HepG2 (cell line): ENCODE results near the gene LIN28A. TPM values are rescaled to one million over a fixed set of nuclear protein-coding genes. Genes with fewer than 3 reads are reported as not detected.
A peak's percentile ranks its signal among the peaks of the same experiment; 100 is the strongest.

Experiments used
- CENPT ChIP-seq: sonication (generic); formaldehyde crosslinking; IDR thresholded peaks from 2 replicates; pipeline ENCODE4 v1.8.0; 2022; ENCODE audit warnings: low read depth, mild to moderate bottlenecking, moderate library complexity, missing genetic modification reagents
- E2F2 ChIP-seq: sonication (generic); formaldehyde crosslinking; IDR thresholded peaks from 2 replicates; pipeline ENCODE4 v1.4.0; 2020; ENCODE audit warnings: missing genetic modification reagents, borderline replicate concordance
- HOXA3 ChIP-seq: sonication (generic); formaldehyde crosslinking; IDR thresholded peaks from 2 replicates; pipeline ENCODE4 v1.5.0; 2020; ENCODE audit warnings: missing genetic modification reagents
- IKZF4 ChIP-seq: sonication (generic); formaldehyde crosslinking; IDR thresholded peaks from 2 replicates; pipeline ENCODE4 v1.5.1; 2020; ENCODE audit warnings: borderline replicate concordance, mild to moderate bottlenecking, low read depth, missing genetic modification reagents; ENCODE audit errors: not compliant biosample characterization
- NONO ChIP-seq, 2 experiments: fragments of 450-650 bp in 1 of 2; sonication (generic) in 1 of 2; formaldehyde crosslinking in 1 of 2; IDR thresholded peaks in 1 of 2; conservative IDR thresholded peaks in 1 of 2; 2 replicates each; pipeline versions ENCODE4 v1.6.1 to v1.8.0; 2017 to 2022; ENCODE audit warnings: mild to moderate bottlenecking in 1 of 2, missing genetic modification reagents in 1 of 2, moderate library complexity in 1 of 2
- TBX2 ChIP-seq: sonication (generic); formaldehyde crosslinking; IDR thresholded peaks from 2 replicates; pipeline ENCODE4 v1.5.0; 2020; ENCODE audit warnings: missing genetic modification reagents, mild to moderate bottlenecking, borderline replicate concordance
- TEAD2 ChIP-seq: sonication (generic); formaldehyde crosslinking; IDR thresholded peaks from 2 replicates; pipeline ENCODE4 v1.9.0; 2021; ENCODE audit warnings: missing genetic modification reagents
- TEAD3 ChIP-seq: optimal IDR thresholded peaks from 2 replicates; pipeline ENCODE3; 2016; ENCODE audit warnings: borderline replicate concordance
- ZNF513 ChIP-seq: sonication (generic); formaldehyde crosslinking; conservative IDR thresholded peaks from 2 replicates; pipeline ENCODE4 v1.5.0; 2020; ENCODE audit warnings: missing genetic modification reagents
- polyA plus RNA-seq, 8 experiments: library from polyadenylated mRNA; depleted of rRNA in 3 of 8; stranded (reverse) in 7 of 8; unstranded in 1 of 8; fragments of >200 nt; fragmentation: Illumina TruSeq in 4 of 8; extraction: Trizol in 4 of 8; gene quantifications; 2 replicates each; pipeline versions ENCODE4 v1.2.1 to v1.2.3, GENCODE V29; 2011 to 2016; ENCODE audit warnings: low read depth in 4 of 8, missing spikeins in 1 of 8, mixed read lengths in 1 of 8; ENCODE audit not compliant: insufficient read depth in 1 of 8
- total RNA-seq, 5 experiments: library from RNA; depleted of rRNA; stranded (reverse); fragments of >200 nt; fragmentation: Illumina TruSeq; extraction: Trizol; gene quantifications; 2 replicates each; pipeline ENCODE4 v1.2.3, GENCODE V29; 2016; ENCODE audit warnings: low read depth in 1 of 5
- TF ChIP-seq, protein P1 (sequence below): sonication (generic); formaldehyde crosslinking; conservative IDR thresholded peaks from 2 replicates; pipeline ENCODE4 v1.4.0; 2020; ENCODE audit warnings: missing genetic modification reagents
- TF ChIP-seq, protein P2 (sequence below): IDR thresholded peaks from 2 replicates; pipeline ENCODE4 v1.6.1; 2016
- TF ChIP-seq, protein P3 (sequence below): sonication (generic); formaldehyde crosslinking; IDR thresholded peaks from 2 replicates; pipeline ENCODE4 v1.5.0; 2020; ENCODE audit warnings: mild to moderate bottlenecking, missing genetic modification reagents, borderline replicate concordance
- TF ChIP-seq, protein P4 (sequence below): sonication (generic); formaldehyde crosslinking; IDR thresholded peaks from 2 replicates; pipeline ENCODE4 v1.4.0; 2020; ENCODE audit warnings: mild to moderate bottlenecking, low read depth, missing genetic modification reagents
- TF ChIP-seq, protein P5 (sequence below): IDR thresholded peaks from 2 replicates; pipeline ENCODE4 v1.6.1; 2018; ENCODE audit warnings: missing genetic modification reagents, mild to moderate bottlenecking, missing compliant biosample characterization

Gene LIN28A
- total and polyA plus RNA-seq, 2 of the 13 experiments (the other 11 are each of a cell fraction or from before 2014, with no cell fraction given) = not detected

- TF ChIP-seq, protein P1, sequence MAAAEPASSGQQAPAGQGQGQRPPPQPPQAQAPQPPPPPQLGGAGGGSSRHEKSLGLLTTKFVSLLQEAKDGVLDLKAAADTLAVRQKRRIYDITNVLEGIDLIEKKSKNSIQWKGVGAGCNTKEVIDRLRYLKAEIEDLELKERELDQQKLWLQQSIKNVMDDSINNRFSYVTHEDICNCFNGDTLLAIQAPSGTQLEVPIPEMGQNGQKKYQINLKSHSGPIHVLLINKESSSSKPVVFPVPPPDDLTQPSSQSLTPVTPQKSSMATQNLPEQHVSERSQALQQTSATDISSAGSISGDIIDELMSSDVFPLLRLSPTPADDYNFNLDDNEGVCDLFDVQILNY = peak; percentile 88
- TF ChIP-seq HOXA3 (CRISPR knock-in tag) (peak; percentile 38; the same call in 1 of the 2 replicates), E2F2 (peak; percentile 81; the same call in 1 of the 2 replicates), ZNF513 (CRISPR knock-in tag) (no peak), TEAD2 (no peak), CENPT (CRISPR knock-in tag) (no peak), TBX2 (CRISPR knock-in tag) (peak; percentile 58; the same call in 1 of the 2 replicates), NONO (IDR thresholded peaks at IDR 0.05) (no peak), NONO (CRISPR knock-in tag; conservative IDR thresholded peaks at IDR 0.05) (peak; percentile 24; the same call in 1 of the 2 replicates), TEAD3 (peak; percentile 55), IKZF4 (CRISPR knock-in tag) (no peak)
- TF ChIP-seq, protein P2, sequence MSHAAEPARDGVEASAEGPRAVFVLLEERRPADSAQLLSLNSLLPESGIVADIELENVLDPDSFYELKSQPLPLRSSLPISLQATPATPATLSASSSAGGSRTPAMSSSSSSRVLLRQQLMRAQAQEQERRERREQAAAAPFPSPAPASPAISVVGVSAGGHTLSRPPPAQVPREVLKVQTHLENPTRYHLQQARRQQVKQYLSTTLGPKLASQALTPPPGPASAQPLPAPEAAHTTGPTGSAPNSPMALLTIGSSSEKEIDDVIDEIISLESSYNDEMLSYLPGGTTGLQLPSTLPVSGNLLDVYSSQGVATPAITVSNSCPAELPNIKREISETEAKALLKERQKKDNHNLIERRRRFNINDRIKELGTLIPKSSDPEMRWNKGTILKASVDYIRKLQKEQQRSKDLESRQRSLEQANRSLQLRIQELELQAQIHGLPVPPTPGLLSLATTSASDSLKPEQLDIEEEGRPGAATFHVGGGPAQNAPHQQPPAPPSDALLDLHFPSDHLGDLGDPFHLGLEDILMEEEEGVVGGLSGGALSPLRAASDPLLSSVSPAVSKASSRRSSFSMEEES = peak; percentile 61; the same call in 1 of the 2 replicates
- TF ChIP-seq, protein P3, sequence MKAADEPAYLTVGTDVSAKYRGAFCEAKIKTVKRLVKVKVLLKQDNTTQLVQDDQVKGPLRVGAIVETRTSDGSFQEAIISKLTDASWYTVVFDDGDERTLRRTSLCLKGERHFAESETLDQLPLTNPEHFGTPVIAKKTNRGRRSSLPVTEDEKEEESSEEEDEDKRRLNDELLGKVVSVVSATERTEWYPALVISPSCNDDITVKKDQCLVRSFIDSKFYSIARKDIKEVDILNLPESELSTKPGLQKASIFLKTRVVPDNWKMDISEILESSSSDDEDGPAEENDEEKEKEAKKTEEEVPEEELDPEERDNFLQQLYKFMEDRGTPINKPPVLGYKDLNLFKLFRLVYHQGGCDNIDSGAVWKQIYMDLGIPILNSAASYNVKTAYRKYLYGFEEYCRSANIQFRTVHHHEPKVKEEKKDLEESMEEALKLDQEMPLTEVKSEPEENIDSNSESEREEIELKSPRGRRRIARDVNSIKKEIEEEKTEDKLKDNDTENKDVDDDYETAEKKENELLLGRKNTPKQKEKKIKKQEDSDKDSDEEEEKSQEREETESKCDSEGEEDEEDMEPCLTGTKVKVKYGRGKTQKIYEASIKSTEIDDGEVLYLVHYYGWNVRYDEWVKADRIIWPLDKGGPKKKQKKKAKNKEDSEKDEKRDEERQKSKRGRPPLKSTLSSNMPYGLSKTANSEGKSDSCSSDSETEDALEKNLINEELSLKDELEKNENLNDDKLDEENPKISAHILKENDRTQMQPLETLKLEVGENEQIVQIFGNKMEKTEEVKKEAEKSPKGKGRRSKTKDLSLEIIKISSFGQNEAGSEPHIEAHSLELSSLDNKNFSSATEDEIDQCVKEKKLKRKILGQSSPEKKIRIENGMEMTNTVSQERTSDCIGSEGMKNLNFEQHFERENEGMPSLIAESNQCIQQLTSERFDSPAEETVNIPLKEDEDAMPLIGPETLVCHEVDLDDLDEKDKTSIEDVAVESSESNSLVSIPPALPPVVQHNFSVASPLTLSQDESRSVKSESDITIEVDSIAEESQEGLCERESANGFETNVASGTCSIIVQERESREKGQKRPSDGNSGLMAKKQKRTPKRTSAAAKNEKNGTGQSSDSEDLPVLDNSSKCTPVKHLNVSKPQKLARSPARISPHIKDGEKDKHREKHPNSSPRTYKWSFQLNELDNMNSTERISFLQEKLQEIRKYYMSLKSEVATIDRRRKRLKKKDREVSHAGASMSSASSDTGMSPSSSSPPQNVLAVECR (CRISPR knock-in tag) = peak; percentile 94
- TF ChIP-seq, protein P4, sequence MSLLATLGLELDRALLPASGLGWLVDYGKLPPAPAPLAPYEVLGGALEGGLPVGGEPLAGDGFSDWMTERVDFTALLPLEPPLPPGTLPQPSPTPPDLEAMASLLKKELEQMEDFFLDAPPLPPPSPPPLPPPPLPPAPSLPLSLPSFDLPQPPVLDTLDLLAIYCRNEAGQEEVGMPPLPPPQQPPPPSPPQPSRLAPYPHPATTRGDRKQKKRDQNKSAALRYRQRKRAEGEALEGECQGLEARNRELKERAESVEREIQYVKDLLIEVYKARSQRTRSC (CRISPR knock-in tag) = no peak
- TF ChIP-seq, protein P5, sequence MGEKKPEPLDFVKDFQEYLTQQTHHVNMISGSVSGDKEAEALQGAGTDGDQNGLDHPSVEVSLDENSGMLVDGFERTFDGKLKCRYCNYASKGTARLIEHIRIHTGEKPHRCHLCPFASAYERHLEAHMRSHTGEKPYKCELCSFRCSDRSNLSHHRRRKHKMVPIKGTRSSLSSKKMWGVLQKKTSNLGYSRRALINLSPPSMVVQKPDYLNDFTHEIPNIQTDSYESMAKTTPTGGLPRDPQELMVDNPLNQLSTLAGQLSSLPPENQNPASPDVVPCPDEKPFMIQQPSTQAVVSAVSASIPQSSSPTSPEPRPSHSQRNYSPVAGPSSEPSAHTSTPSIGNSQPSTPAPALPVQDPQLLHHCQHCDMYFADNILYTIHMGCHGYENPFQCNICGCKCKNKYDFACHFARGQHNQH (CRISPR knock-in tag) = no peak; the same call in 1 of the 2 replicates
These were observed 62.6 kb downstream of the LIN28A start (continued) for GRCh38 chr1:26472901-26473845.
